Activated CD8-positive, alpha-beta memory T cell treated with anti-CD3 and anti-CD28 coated beads for 48 hours (primary cell): ENCODE data around the gene TMEM254.
"Not testable (repeated sequence)": the region's sequence is repeated elsewhere in the genome, so short reads cannot be mapped to it uniquely, and the experiment has no call there.

ENCODE experiments used
- DNase-seq, 3 experiments: peaks; one replicate each; pipeline ENCODE4 v3.0.0-alpha.2; 2020; ENCODE audit warnings: low read depth in 2 of 3, low spot score in 2 of 3

The TMEM254 gene

DNA sequence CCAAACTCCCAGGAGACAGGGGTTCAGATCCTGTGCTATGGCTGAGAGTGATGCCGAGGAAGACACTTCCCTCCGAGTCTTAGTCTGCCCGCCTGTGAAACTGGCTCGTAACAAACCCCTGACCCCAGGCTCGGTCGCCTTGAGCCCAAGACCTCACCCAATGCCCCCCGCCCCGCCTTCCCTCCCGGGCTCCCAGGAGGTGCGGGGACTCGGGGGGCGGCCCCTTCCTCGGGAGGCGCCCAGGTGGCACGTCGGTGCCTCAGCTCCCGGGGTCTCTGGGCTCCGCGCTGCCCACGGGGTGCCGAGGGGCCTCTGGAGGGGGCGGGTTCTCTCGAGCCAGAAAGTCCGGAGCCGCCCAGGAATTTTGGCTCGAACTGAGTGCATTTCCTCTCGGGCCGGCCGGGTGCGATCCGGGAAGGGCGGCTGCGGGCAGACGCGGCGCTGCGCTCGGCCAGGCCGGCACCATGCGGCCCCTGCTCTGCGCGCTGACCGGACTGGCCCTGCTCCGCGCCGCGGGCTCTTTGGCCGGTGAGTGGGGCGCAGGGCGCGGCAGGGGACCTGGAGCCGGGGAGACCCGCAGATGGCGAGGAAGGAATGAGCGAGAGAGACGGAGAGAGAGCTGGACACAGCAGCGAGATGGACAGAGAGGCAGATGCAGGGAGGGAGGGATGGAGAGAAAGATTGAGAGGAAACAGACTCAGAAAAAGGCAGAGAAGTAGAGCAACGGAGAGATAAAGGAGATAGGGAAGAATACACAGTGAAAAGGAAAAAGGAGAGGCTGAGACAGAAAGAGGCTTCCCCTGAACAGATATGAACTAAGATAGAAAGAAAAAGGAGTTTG, 54.1 kb downstream of the TMEM254 start, which contains the start of gene PLAC9:
Gene PLAC9 (plus strand): TSS at position 432 of the 841 bp plus-strand sequence. CDS start 33 bp downstream, at position 465.
- no peak for DNase-seq

GRCh38 chr10:80133206-80133605, 54.7 kb downstream of the TMEM254 start:
- no peak for DNase-seq

- not testable (repeated sequence) for DNase-seq
Observed at GRCh38 chr10:80133687-80134086, 55.2 kb downstream of the TMEM254 start.

DNA sequence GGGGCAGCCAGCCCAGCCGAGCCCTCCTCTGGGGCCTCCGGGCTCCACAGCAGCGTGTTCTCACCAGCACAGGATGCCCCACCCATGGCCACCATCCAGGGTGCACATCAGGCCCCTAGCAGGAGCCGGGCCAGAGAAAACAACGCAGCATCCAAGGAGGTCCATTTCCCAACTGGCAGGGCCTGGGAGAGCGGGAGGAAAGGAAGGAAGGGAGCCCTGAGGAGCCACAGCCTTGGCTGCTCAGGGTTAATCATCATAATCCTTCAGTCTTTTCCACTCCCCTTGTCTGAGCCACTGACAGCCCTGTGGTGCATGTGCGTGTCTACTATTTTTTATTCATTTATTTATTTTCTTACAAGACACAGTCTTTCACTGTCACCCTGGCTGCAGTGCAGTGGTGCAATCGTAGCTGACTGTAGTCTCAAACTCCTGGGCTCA, 57.7 kb downstream of the TMEM254 start:
- no peak for DNase-seq

DNA sequence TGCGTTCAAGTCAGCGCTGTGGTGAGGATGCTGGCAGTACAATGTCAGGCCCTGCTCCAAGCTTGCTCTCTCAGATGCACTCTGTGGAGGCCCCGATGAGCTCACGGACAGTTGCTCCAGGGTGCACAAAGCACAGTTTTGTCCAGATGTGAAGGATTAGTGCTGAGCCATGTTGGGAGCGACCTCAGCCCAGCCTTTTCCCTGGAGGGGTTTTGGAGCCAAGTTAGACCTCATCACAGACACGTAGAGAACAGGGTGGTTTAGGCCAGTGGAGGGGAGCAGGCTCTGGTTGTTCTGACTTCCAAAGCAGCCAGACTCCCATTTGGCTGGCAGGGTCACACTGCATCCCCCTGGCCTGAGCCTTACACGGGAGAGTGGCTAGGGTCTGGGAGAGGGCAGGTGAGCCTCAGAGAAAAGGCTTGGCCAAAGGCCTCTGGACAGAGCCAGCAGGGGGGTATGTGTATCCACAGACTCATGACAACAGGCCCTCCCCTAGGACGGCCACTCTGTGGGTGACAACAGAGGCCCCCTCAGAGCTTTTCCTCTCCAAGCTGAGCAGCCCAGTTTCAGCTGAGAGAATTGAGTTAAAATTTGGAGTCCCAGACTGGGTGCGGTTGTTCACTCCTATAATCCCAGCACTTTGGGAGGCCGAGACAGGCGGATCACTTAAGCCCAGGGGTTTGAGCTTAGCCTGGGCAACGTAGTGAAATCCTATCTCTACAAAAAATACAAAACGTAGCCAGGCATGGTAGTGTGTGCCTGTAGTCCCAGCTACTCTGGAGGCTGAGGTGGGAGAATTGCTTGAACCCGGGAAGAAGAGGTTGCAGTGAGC, 58.8 kb downstream of the TMEM254 start:
- no peak for DNase-seq

DNA sequence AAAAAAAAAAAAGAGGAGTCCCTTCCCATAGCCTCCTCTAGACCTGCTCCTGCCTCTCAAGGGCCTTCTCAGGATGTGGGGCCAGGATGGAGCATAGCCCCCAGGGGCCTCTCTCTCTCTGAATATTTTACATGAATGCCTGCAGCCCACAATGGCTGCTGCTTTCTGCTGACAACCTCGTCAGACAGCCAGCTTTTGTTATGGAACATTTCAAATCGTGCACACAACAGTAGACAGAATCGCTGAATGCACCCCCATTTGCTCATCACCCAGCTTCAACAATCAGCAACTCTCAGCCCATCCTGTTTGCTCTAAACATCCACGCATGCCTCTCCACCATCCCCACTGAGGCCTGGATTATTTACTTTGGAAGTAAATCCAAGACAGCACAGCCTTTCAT, 59.5 kb downstream of the TMEM254 start:
- no peak for DNase-seq

- no peak for DNase-seq
Observed at GRCh38 chr10:80139265-80139664, 60.8 kb downstream of the TMEM254 start.

GRCh38 chr10:80140251-80140650, 61.8 kb downstream of the TMEM254 start:
- DNase-seq, result no peak

DNA sequence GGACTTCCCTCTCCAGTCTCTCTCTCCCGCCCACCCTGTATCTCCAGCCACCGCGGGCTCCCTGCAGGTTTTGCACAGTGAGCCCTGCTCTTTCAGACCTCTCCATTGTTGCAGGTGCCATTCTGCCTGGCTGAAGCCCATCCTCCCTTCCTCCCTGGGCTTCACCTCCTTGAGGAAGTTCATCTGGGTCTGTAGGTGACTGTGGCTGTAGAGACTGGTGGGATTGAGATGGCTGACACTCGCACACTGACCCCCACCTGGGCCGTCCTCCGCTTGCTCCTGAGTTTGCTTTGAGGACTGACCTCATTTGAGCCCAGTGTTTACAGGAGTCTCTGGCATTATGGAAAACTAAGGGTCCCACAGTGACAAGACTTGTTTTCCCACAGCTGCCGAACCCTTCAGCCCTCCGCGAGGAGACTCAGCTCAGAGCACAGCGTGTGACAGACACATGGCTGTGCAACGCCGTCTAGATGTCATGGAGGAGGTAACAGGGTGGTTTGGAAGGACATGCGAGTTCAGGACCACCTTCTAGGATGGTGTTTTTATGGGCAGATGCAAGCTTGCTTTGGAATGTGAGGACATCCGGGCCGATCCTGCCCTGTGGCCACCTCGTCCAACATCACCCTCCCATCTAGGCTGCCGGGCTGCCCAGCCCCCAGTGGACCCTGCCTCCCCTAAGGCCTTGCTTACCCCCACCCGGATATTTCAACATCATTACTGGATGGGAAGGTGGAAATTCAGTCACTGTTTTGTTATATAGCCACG, 63.4 kb downstream of the TMEM254 start:
- DNase-seq, result no peak
